SK-N-SH (cell line): Measurements from ENCODE around the gene SPACA5. TPM values are rescaled to one million over a fixed set of nuclear protein-coding genes. Genes with fewer than 3 reads are reported as not detected.

Experiments
- CTCF ChIA-PET: fragments of 300-600, 350-600 bp; formaldehyde crosslinking; extraction: SDS; loops from one replicate; lab custom pipeline; 2021; lab: Yijun Ruan, JAX
- POLR2A ChIA-PET: fragments of 350-600 bp; sonication (Branson Sonifier 250); formaldehyde crosslinking; extraction: SDS; loops from one replicate; lab custom pipeline; 2020; ENCODE audit warnings: antibody characterized with exemption, inconsistent platforms; lab: Yijun Ruan, JAX
- DNase-seq: peaks from one replicate; pipeline ENCODE4 v3.0.0; 2012
- H2AFZ ChIP-seq: fragments of 200-600 bp; sonication (generic); 2 replicates; pipeline ENCODE4 v1.8.1; 2016; ENCODE audit warnings: antibody characterized with exemption, mild to moderate bottlenecking, low read depth
- H3F3A ChIP-seq: fragments of 200-600 bp; sonication (generic); replicated peaks from 2 replicates; pipeline ENCODE3; 2016; ENCODE audit warnings: antibody characterized with exemption, mild to moderate bottlenecking; ENCODE audit not compliant: insufficient read depth
- H3K27ac ChIP-seq, 2 experiments: fragments of 200-500 bp in 1 of 2; fragments of 200-600 bp in 1 of 2; sonication (Bioruptor generic) in 1 of 2; sonication (generic), shearing (Covaris generic) in 1 of 2; 2 replicates each; pipeline versions ENCODE4 v1.5.1 to v1.6.1; 2014 to 2016; ENCODE audit warnings: low read depth in 2 of 2, inconsistent platforms in 1 of 2, low read length in 1 of 2, mild to moderate bottlenecking in 1 of 2, mixed read lengths in 1 of 2
- H3K27me3 ChIP-seq: fragments of 200-600 bp; sonication (generic), shearing (Covaris generic); 2 replicates; pipeline ENCODE4 v1.6.1; 2016; ENCODE audit warnings: mixed run types; ENCODE audit not compliant: insufficient read depth
- H3K36me3 ChIP-seq, 2 experiments: fragments of 200-500 bp in 1 of 2; fragments of 200-600 bp in 1 of 2; sonication (Bioruptor generic) in 1 of 2; sonication (generic) in 1 of 2; replicated peaks in 1 of 2; 2 replicates each; pipeline versions ENCODE3 to v1.5.1; 2014 to 2016; ENCODE audit warnings: low read length in 1 of 2, mild to moderate bottlenecking in 1 of 2; ENCODE audit not compliant: insufficient read depth in 2 of 2, control insufficient read depth in 1 of 2
- H3K4me1 ChIP-seq, 2 experiments: fragments of 200-500 bp in 1 of 2; fragments of 200-600 bp in 1 of 2; sonication (Bioruptor generic) in 1 of 2; sonication (generic), shearing (Covaris generic) in 1 of 2; 2 replicates each; pipeline versions ENCODE4 v1.5.1 to v1.6.1; 2014 to 2016; ENCODE audit warnings: low read depth in 1 of 2, low read length in 1 of 2, mixed run types in 1 of 2; ENCODE audit not compliant: insufficient read depth in 2 of 2, control insufficient read depth in 1 of 2
- H3K4me2 ChIP-seq: fragments of 200-600 bp; sonication (generic), shearing (Covaris generic); 2 replicates; pipeline ENCODE4 v1.6.1; 2017; ENCODE audit warnings: mixed run types
- H3K4me3 ChIP-seq, 2 experiments: fragments of 200-500 bp in 1 of 2; fragments of 200-600 bp in 1 of 2; sonication (Bioruptor generic) in 1 of 2; sonication (generic), shearing (Covaris generic) in 1 of 2; 2 replicates each; pipeline versions ENCODE4 v1.5.1 to v1.8.1; 2014 to 2016; ENCODE audit warnings: low read depth in 2 of 2, inconsistent platforms in 1 of 2, low read length in 1 of 2, mild to moderate bottlenecking in 1 of 2, mixed read lengths in 1 of 2, moderate library complexity in 1 of 2
- H3K79me2 ChIP-seq: fragments of 200-600 bp; sonication (generic); 2 replicates; pipeline ENCODE4 v1.8.1; 2017; ENCODE audit warnings: mild to moderate bottlenecking; ENCODE audit not compliant: insufficient read depth
- H3K9ac ChIP-seq: fragments of 200-600 bp; sonication (generic); 2 replicates; pipeline ENCODE4 v1.6.1; 2017; ENCODE audit warnings: mixed run types
- H3K9me2 ChIP-seq: fragments of 200-600 bp; sonication (generic); 2 replicates; pipeline ENCODE4 v1.6.1; 2017; ENCODE audit warnings: mixed run types
- H3K9me3 ChIP-seq: fragments of 200-600 bp; sonication (generic); 2 replicates; pipeline ENCODE4 v1.6.1; 2017; ENCODE audit warnings: mixed run types, mild to moderate bottlenecking, moderate library complexity
- H4K20me1 ChIP-seq: fragments of 200-600 bp; sonication (generic); 2 replicates; pipeline ENCODE4 v1.6.1; 2017; ENCODE audit warnings: mild to moderate bottlenecking, mixed run types; ENCODE audit not compliant: insufficient read depth
- ELF1 ChIP-seq: IDR thresholded peaks from 2 replicates; pipeline ENCODE4 v1.4.0; 2012
- EZH2phosphoT487 ChIP-seq: fragments of 200-600 bp; sonication (generic); IDR thresholded peaks from 2 replicates; pipeline ENCODE4 v1.6.1; 2017; ENCODE audit warnings: low read depth, mixed run types, mild to moderate bottlenecking, antibody characterized with exemption, moderate library complexity, borderline replicate concordance
- FOSL2 ChIP-seq: IDR thresholded peaks from 2 replicates; pipeline ENCODE4 v1.4.0; 2012; ENCODE audit warnings: low read depth, mild to moderate bottlenecking, moderate library complexity, borderline replicate concordance
- FOXJ3 ChIP-seq: sonication (generic); formaldehyde crosslinking; IDR thresholded peaks from 2 replicates; pipeline ENCODE4 v1.5.1; 2020; ENCODE audit warnings: mild to moderate bottlenecking, missing genetic modification reagents
- FOXM1 ChIP-seq: IDR thresholded peaks from 2 replicates; pipeline ENCODE4 v1.4.0; 2012; ENCODE audit warnings: low read depth, mild to moderate bottlenecking
- GABPA ChIP-seq: IDR thresholded peaks from 2 replicates; pipeline ENCODE4 v1.4.0; 2012; ENCODE audit warnings: low read depth, mild to moderate bottlenecking
- GATA2 ChIP-seq: sonication (generic); formaldehyde crosslinking; IDR thresholded peaks from 2 replicates; pipeline ENCODE4 v1.5.0; 2020; ENCODE audit warnings: mild to moderate bottlenecking, missing genetic modification reagents
- JUND ChIP-seq: IDR thresholded peaks from 2 replicates; pipeline ENCODE4 v1.4.0; 2012
- MEF2A ChIP-seq: IDR thresholded peaks from 2 replicates; pipeline ENCODE4 v1.4.0; 2012; ENCODE audit warnings: low read depth, borderline replicate concordance
- MXI1 ChIP-seq: IDR thresholded peaks from 2 replicates; pipeline ENCODE4 v1.6.1; 2012; ENCODE audit warnings: mild to moderate bottlenecking, low read depth, low read length, improper control_type of control experiment
- NFIC ChIP-seq: IDR thresholded peaks from 2 replicates; pipeline ENCODE4 v1.4.0; 2012; ENCODE audit warnings: borderline replicate concordance
- POLR2AphosphoS5 ChIP-seq: IDR thresholded peaks from 2 replicates; pipeline ENCODE4 v1.6.1; 2012; ENCODE audit warnings: low read depth, low read length
- RCOR1 ChIP-seq: fragments of 150-350 bp; IDR thresholded peaks from 2 replicates; pipeline ENCODE4 v1.6.1; 2017; ENCODE audit warnings: antibody characterized with exemption, low read length
- RFX5 ChIP-seq: IDR thresholded peaks from 2 replicates; pipeline ENCODE4 v1.6.1; 2012; ENCODE audit warnings: mild to moderate bottlenecking, improper control_type of control experiment, low read length
- RXRA ChIP-seq: IDR thresholded peaks from 2 replicates; pipeline ENCODE4 v1.4.0; 2012; ENCODE audit warnings: low read depth, mild to moderate bottlenecking, borderline replicate concordance
- SIN3A ChIP-seq: IDR thresholded peaks from 2 replicates; pipeline ENCODE4 v1.6.1; 2012; ENCODE audit warnings: low read depth, mild to moderate bottlenecking, low read length, moderate library complexity, borderline replicate concordance
- TEAD4 ChIP-seq: IDR thresholded peaks from 2 replicates; pipeline ENCODE4 v1.4.0; 2012; ENCODE audit warnings: mild to moderate bottlenecking, borderline replicate concordance; ENCODE audit not compliant: insufficient read depth
- YY1 ChIP-seq: IDR thresholded peaks from 2 replicates; pipeline ENCODE4 v1.4.0; 2012; ENCODE audit warnings: low read depth, mild to moderate bottlenecking
- WGBS: methylation state at CpG from one replicate; pipeline ENCODE4 v1.1.6; 2017; ENCODE audit warnings: low lambda C conversion rate; 5-methylcytosine and 5-hydroxymethylcytosine counted together
- polyA plus RNA-seq, 3 experiments: library from polyadenylated mRNA; depleted of rRNA; stranded (reverse); fragments of >200 nt; gene quantifications; 2 replicates each; pipeline ENCODE4 v1.2.3, GENCODE V29; 2012
- TF ChIP-seq, protein P1 (sequence below): IDR thresholded peaks from 2 replicates; pipeline ENCODE4; 2012
- TF ChIP-seq, protein P2 (sequence below): fragments of 150-350 bp; IDR thresholded peaks from 2 replicates; pipeline ENCODE4 v1.6.1; 2017; ENCODE audit warnings: antibody characterized with exemption, low read length, low read depth, borderline replicate concordance
- TF ChIP-seq, protein P3 (sequence below): fragments of 200-600 bp; sonication (generic); IDR thresholded peaks from 2 replicates; pipeline ENCODE4 v1.6.1; 2017; ENCODE audit warnings: antibody characterized with exemption, mild to moderate bottlenecking, moderate library complexity
- TF ChIP-seq, protein P4 (sequence below): IDR thresholded peaks from 2 replicates; pipeline ENCODE4 v1.4.0; 2012; ENCODE audit warnings: low read depth, borderline replicate concordance

Gene SPACA5
- polyA plus RNA-seq, 1 of the 3 experiments (the other 2 are of a cell fraction): not detected

DNA sequence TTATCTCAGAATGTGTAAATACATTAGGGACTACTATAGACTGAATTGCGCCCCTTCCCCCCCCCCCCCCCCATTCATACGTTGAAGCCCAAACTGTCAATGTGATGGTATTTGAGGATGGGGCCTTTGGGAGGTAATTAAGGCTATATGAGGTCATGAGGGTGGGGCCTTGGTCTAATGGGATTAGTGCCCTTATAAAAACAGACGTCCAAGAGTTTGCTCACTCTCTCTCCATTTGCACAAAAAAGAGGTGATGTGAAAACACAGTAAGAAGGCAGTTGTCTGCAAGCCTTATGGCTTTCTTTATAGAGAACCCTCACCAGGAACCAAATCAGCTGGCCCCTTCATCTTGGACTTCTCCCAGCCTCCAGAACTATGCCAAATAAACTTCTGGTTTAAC, 15.3 kb downstream of the SPACA5 start (continued):
- TF ChIP-seq, protein P1, sequence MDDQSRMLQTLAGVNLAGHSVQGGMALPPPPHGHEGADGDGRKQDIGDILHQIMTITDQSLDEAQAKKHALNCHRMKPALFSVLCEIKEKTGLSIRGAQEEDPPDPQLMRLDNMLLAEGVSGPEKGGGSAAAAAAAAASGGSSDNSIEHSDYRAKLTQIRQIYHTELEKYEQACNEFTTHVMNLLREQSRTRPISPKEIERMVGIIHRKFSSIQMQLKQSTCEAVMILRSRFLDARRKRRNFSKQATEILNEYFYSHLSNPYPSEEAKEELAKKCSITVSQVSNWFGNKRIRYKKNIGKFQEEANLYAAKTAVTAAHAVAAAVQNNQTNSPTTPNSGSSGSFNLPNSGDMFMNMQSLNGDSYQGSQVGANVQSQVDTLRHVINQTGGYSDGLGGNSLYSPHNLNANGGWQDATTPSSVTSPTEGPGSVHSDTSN: no peak
- TF ChIP-seq SIN3A: no peak
- no peak for TF ChIP-seq FOXM1
- TF ChIP-seq, protein P2, sequence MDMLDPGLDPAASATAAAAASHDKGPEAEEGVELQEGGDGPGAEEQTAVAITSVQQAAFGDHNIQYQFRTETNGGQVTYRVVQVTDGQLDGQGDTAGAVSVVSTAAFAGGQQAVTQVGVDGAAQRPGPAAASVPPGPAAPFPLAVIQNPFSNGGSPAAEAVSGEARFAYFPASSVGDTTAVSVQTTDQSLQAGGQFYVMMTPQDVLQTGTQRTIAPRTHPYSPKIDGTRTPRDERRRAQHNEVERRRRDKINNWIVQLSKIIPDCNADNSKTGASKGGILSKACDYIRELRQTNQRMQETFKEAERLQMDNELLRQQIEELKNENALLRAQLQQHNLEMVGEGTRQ: no peak
- TF ChIP-seq MEF2A: no peak
- no peak for TF ChIP-seq YY1
- TF ChIP-seq ELF1: no peak
- TF ChIP-seq, protein P3, sequence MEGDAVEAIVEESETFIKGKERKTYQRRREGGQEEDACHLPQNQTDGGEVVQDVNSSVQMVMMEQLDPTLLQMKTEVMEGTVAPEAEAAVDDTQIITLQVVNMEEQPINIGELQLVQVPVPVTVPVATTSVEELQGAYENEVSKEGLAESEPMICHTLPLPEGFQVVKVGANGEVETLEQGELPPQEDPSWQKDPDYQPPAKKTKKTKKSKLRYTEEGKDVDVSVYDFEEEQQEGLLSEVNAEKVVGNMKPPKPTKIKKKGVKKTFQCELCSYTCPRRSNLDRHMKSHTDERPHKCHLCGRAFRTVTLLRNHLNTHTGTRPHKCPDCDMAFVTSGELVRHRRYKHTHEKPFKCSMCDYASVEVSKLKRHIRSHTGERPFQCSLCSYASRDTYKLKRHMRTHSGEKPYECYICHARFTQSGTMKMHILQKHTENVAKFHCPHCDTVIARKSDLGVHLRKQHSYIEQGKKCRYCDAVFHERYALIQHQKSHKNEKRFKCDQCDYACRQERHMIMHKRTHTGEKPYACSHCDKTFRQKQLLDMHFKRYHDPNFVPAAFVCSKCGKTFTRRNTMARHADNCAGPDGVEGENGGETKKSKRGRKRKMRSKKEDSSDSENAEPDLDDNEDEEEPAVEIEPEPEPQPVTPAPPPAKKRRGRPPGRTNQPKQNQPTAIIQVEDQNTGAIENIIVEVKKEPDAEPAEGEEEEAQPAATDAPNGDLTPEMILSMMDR: no peak
- no peak for TF ChIP-seq TEAD4
- no peak for TF ChIP-seq RCOR1
- TF ChIP-seq FOSL2: no peak
- no peak for TF ChIP-seq EZH2phosphoT487

DNA sequence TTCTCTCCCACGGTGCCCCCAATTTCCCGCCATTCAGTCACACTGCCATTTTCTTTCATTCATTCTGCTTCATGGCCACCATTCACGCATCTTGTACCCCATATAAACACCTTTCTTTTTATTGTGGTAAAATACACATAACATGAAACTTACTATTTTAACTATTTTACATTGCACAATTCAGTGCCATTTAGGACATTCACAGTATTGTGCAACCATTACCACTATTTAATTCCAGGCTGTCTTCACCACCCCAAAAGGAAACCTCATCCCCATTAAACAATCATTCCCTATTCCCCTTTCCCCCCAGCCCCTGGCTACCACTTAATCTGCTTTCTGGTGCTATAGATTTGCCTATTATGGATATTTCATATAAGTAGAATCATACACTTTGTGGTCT, 15.9 kb downstream of the SPACA5 start:
- Histone ChIP-seq H3K79me2 (no peaks in the 10 kb centered on the region), H4K20me1 (no peaks in the 10 kb centered on the region), H3K27ac (no peak overlapping the region), H3K9me2 (no peaks in the 10 kb centered on the region), H3K9ac (no peak overlapping the region), H3K4me2 (no peak overlapping the region), H3F3A (no peaks in the 10 kb centered on the region), H2AFZ (no peak overlapping the region), H3K4me3 (no peak overlapping the region), H3K27me3 (no peaks in the 10 kb centered on the region), H3K4me1 (peaks cover 0 to 5% of the 10 kb centered on the region in 2 experiments; a peak in 2 of 4 replicates), H3K9me3 (no peaks in the 10 kb centered on the region), H3K36me3 (no peaks in the 10 kb centered on the region)
- no peak for TF ChIP-seq YY1
- TF ChIP-seq, protein P4, sequence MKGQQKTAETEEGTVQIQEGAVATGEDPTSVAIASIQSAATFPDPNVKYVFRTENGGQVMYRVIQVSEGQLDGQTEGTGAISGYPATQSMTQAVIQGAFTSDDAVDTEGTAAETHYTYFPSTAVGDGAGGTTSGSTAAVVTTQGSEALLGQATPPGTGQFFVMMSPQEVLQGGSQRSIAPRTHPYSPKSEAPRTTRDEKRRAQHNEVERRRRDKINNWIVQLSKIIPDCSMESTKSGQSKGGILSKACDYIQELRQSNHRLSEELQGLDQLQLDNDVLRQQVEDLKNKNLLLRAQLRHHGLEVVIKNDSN: no peak
- TF ChIP-seq RXRA: no peak
- no peak for TF ChIP-seq ELF1
- TF ChIP-seq MXI1: no peak
- no peak for TF ChIP-seq GATA2 (CRISPR knock-in tag)
- TF ChIP-seq, protein P1: no peak
- no peak for TF ChIP-seq GABPA
- no peak for TF ChIP-seq MEF2A
- no peak for TF ChIP-seq POLR2AphosphoS5
- no peak for TF ChIP-seq RFX5
- TF ChIP-seq JUND: no peak
- TF ChIP-seq, protein P2: no peak
- TF ChIP-seq NFIC: no peak
- TF ChIP-seq FOXM1: no peak
- no peak for TF ChIP-seq FOXJ3 (CRISPR knock-in tag)
- ChIA-PET POLR2A (no interaction called here), CTCF (interaction anchor here (1.6 kb wide), 1 partner anchor 190 kb away, joined by 5 read pairs; no protein-coding TSS in a partner anchor)
- DNase-seq: no peak
- 56% methylated on average over 3 of the region's 3 CpGs for WGBS
